Esophagus squamous epithelium (tissue), 5 donors: ENCODE data around the gene PXK. TPM values are rescaled to one million over a fixed set of nuclear protein-coding genes. Genes with fewer than 3 reads are reported as not detected.
"Not testable (repeated sequence)": the region's sequence is repeated elsewhere in the genome, so short reads cannot be mapped to it uniquely, and the experiment has no call there.

Experiments
- DNase-seq: peaks from one replicate; lab custom pipeline; 2025; lab: John Stamatoyannopoulos, UW
- H3K27ac ChIP-seq, 4 donors: fragments of 200-600 bp; sonication (generic); one replicate each; pipeline ENCODE4 v1.5.1; 2016 to 2019; ENCODE audit warnings: mild to moderate bottlenecking in 1 of 4
- H3K27me3 ChIP-seq, 4 donors: fragments of 200-600 bp; sonication (generic); 1 replicate in 3 of 4; 2 replicates in 1 of 4; pipeline versions ENCODE4 v1.5.1 to v1.6.0; 2017 to 2021; ENCODE audit warnings: antibody characterized with exemption in 1 of 4
- H3K36me3 ChIP-seq, 3 donors: fragments of 200-600 bp; sonication (generic); one replicate each; pipeline ENCODE4 v1.5.1; 2016 to 2019
- H3K4me1 ChIP-seq, 3 donors: fragments of 200-600 bp; sonication (generic); one replicate each; pipeline ENCODE4 v1.5.1; 2017 to 2019
- H3K4me3 ChIP-seq, 4 donors: fragments of 200-600 bp; sonication (generic); 1 replicate in 3 of 4; 2 replicates in 1 of 4; pipeline ENCODE4 v1.5.1; 2016 to 2019; ENCODE audit warnings: mild to moderate bottlenecking in 2 of 4, moderate library complexity in 1 of 4
- H3K9me3 ChIP-seq, 3 donors: fragments of 200-600 bp; sonication (generic); one replicate each; pipeline ENCODE4 v1.5.1; 2016 to 2019
- CTCF ChIP-seq, 6 experiments: fragments of 450-650 bp in 4 of 6; fragments of 200-600 bp in 2 of 6; sonication (generic) in 2 of 6; IDR thresholded peaks; one replicate each; pipeline ENCODE4 v1.5.1; 2016 to 2019; ENCODE audit warnings: antibody characterized with exemption in 6 of 6, mild to moderate bottlenecking in 4 of 6, moderate library complexity in 4 of 6
- POLR2A ChIP-seq, 4 donors: fragments of 450-650 bp; IDR thresholded peaks; one replicate each; pipeline ENCODE4 v1.6.1; 2017; ENCODE audit warnings: antibody characterized with exemption in 4 of 4, mild to moderate bottlenecking in 4 of 4, moderate library complexity in 3 of 4
- WGBS, 2 donors: methylation state at CpG; one replicate each; pipeline ENCODE4 v1.1.5; 2018; 5-methylcytosine and 5-hydroxymethylcytosine counted together
- intact Hi-C: fragments of 100-400 bp; cut with DNase I; formaldehyde crosslinking; loops from one replicate; pipeline ENCODE4 v1.15.0; 2022
- total RNA-seq, 4 donors: library from RNA; depleted of rRNA; stranded (reverse); fragments of >200 nt; gene quantifications; one replicate each; pipeline ENCODE4 v1.1.0, GENCODE V29; 2016
- donor health status: DM: yes; HTN: yes; CAD: no.

PXK gene
- total RNA-seq, 4 donors from 2014 or later, result 6.5 to 25.9 (median 12.2) TPM

- peak overlapping the region; percentile 33 to 83 (median 79) for H3K27ac ChIP-seq
- H3K4me1 ChIP-seq, result peaks cover 8 to 47% (median 22%) of the 10 kb centered on the region in 3 donors
- intact Hi-C loops, result no loop called here
- peak overlapping the region in 3 of 4 donors; percentile 68 to 90 (median 78) for H3K4me3 ChIP-seq
- H3K36me3 ChIP-seq, result no peaks in the 10 kb centered on the region
- DNase-seq, result no peak
- no peaks in the 10 kb centered on the region for H3K27me3 ChIP-seq
- WGBS, 2 donors, result 71 to 79% methylated on average over 1 of the region's 1 CpG
- TF ChIP-seq CTCF (IDR thresholded peaks at IDR 0.05) (no peak), POLR2A (IDR thresholded peaks at IDR 0.05) (no peak)
- H3K9me3 ChIP-seq, result no peaks in the 10 kb centered on the region
These were observed 1.8 kb downstream of the PXK start for GRCh38 chr3:58334506-58334884.

- H3K9me3 ChIP-seq, result no peaks in the 10 kb centered on the region
- no peaks in the 10 kb centered on the region for H3K27me3 ChIP-seq
- peaks cover 8 to 47% (median 22%) of the 10 kb centered on the region in 3 donors for H3K4me1 ChIP-seq
- intact Hi-C loops, result no loop called here
- TF ChIP-seq POLR2A (IDR thresholded peaks at IDR 0.05) (no peak), CTCF (IDR thresholded peaks at IDR 0.05) (no peak)
- H3K27ac ChIP-seq, result peak overlapping the region; percentile 10 to 83 (median 64)
- H3K36me3 ChIP-seq, result peaks cover 0 to 5% (median 0%) of the 10 kb centered on the region in 3 donors
- H3K4me3 ChIP-seq, result peak overlapping the region in 1 of 4 donors; percentile 78
- 18 to 29% methylated on average over 1 of the region's 1 CpG for WGBS, 2 donors
- DNase-seq, result no peak
These were observed 2.9 kb downstream of the PXK start for GRCh38 chr3:58335652-58335947.

DNA sequence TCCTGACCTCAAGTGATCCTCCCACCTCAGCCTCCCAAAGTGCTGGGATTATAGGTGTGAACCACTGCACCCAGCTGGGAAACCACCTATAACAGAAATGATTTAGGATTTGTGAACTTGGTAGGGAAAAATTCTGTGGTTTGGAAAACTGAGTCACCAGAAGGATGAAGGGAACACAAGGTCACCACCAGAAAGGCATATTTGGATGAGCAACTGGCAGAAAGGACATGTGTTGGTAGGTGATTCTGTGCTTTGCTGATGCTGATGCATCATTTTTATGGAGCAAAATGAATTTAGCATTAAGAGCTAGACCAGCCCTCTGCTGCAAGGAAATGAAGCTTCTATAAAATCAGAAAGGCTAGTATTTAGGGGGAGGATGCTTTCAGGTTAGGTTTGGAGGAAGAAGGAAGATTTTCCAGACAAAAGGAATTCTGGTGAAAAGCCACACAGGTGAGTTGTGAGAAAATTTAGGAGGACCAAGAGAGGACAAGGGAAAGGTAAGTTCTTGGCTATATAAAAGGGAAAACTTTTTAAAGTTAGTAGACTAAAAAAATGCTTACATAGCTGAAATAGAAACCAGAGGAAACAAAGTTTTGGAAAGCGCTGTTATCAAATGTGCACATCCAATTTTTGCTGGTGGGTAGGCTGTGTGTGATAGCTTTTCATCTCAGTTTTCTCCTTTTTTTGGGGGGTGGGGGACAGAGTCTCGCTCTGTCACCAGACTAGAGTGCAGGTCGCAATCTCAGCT is 3.6 kb downstream of the PXK start:
- intact Hi-C loops, result no loop called here

GRCh38 chr3:58337190-58337589 is 4.5 kb downstream of the PXK start:
- intact Hi-C loops, result no loop called here

More for the DNA sequence above, 3.6 kb downstream of the PXK start:
- no peaks in the 10 kb centered on the region for H3K27me3 ChIP-seq
- no peak for DNase-seq
- TF ChIP-seq CTCF (IDR thresholded peaks at IDR 0.05) (no peak), POLR2A (IDR thresholded peaks at IDR 0.05) (no peak)
- no peak overlapping the region for H3K4me3 ChIP-seq
- H3K9me3 ChIP-seq, result no peaks in the 10 kb centered on the region
- 93 to 94% methylated on average over 3 of the region's 3 CpGs for WGBS, 2 donors
- peak overlapping the region in 2 of 4 donors; percentile 9 to 46 for H3K27ac ChIP-seq
- H3K36me3 ChIP-seq, result peaks cover 0 to 9% (median 0%) of the 10 kb centered on the region in 3 donors
- peaks cover 8 to 47% (median 22%) of the 10 kb centered on the region in 3 donors for H3K4me1 ChIP-seq

DNA sequence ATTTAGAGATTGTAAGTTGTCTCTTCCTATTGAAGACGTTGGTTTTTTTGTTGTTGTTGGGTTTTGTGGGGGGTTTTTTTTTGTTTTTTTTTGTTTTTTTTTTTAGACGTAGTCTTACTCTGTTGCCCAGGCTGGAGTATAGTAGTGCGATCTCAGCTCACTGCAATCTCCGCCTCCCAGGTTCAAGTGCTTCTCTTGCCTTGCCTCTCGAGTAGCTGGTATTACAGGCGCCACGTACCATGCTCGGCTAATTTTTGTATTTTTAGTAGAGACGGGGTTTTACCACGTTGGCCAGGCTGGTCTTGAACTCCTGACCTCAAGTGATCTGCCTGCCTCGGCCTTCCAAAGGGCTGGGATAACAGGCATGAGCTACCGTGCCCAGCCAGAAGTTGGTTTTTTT is 6.5 kb downstream of the PXK start:
- H3K9me3 ChIP-seq, intact Hi-C loops, DNase-seq, H3K4me3 ChIP-seq, H3K27me3 ChIP-seq, H3K27ac ChIP-seq: not testable (repeated sequence)
- peaks cover 0 to 17% (median 0%) of the 10 kb centered on the region in 3 donors for H3K36me3 ChIP-seq
- peaks cover under 1 to 30% (median 14%) of the 10 kb centered on the region in 3 donors for H3K4me1 ChIP-seq
- WGBS, 2 donors, result 91 to 92% methylated on average over 11 to 12 of the region's 12 CpGs

More at GRCh38 chr3:58337190-58337589, 4.5 kb downstream of the PXK start:
- TF ChIP-seq CTCF (IDR thresholded peaks at IDR 0.05), result no peak
- TF ChIP-seq POLR2A (IDR thresholded peaks at IDR 0.05), result no peak
- DNase-seq, result no peak
- WGBS, 2 donors, result 85 to 88% methylated on average over 1 of the region's 1 CpG
- H3K36me3 ChIP-seq, result peaks cover 0 to 16% (median 0%) of the 10 kb centered on the region in 3 donors
- peaks cover 8 to 42% (median 20%) of the 10 kb centered on the region in 3 donors for H3K4me1 ChIP-seq
- H3K27ac ChIP-seq, result no peak overlapping the region
- no peaks in the 10 kb centered on the region for H3K9me3 ChIP-seq
- no peaks in the 10 kb centered on the region for H3K27me3 ChIP-seq
- H3K4me3 ChIP-seq, result no peak overlapping the region
